Measurements from ENCODE around the gene KNSTRN. TPM values are rescaled to one million over a fixed set of nuclear protein-coding genes. Genes with fewer than 3 reads are reported as not detected.

The KNSTRN gene
- total RNA-seq, 1 donor from 2014 or later, result 30.0 TPM

GRCh38 chr15:40409366-40409765 is 26.8 kb downstream of the KNSTRN start:
- no peaks in the 10 kb centered on the region for H3K27me3 ChIP-seq (ENCODE audit: control insufficient read depth, insufficient read depth, low read length)
- peaks cover 3% of the 10 kb centered on the region for H3K36me3 ChIP-seq (ENCODE audit: control insufficient read depth, insufficient read depth, low read length)
- no peak overlapping the region for H3K4me3 ChIP-seq (ENCODE audit: low read depth, low read length)
- DNase-seq (ENCODE audit: low read depth), result no peak
- no peak for TF ChIP-seq CTCF (IDR thresholded peaks at IDR 0.05; ENCODE audit: insufficient read depth, low read length, poor library complexity, severe bottlenecking)

GRCh38 chr15:40410476-40410875 is 28.0 kb downstream of the KNSTRN start:
- Histone ChIP-seq H3K4me3 (ENCODE audit: low read depth, low read length) (no peak overlapping the region), H3K27me3 (ENCODE audit: control insufficient read depth, insufficient read depth, low read length) (no peaks in the 10 kb centered on the region), H3K36me3 (ENCODE audit: control insufficient read depth, insufficient read depth, low read length) (peaks cover 3% of the 10 kb centered on the region)
- no peak for DNase-seq (ENCODE audit: low read depth)
- TF ChIP-seq CTCF (IDR thresholded peaks at IDR 0.05; ENCODE audit: insufficient read depth, low read length, poor library complexity, severe bottlenecking), result no peak

- no peaks in the 10 kb centered on the region for H3K27me3 ChIP-seq (ENCODE audit: control insufficient read depth, insufficient read depth, low read length)
- H3K36me3 ChIP-seq (ENCODE audit: control insufficient read depth, insufficient read depth, low read length), result peaks cover 3% of the 10 kb centered on the region
- DNase-seq (ENCODE audit: low read depth), result no peak
- no peak for TF ChIP-seq CTCF (IDR thresholded peaks at IDR 0.05; ENCODE audit: insufficient read depth, low read length, poor library complexity, severe bottlenecking)
- H3K4me3 ChIP-seq (ENCODE audit: low read depth, low read length), result no peak overlapping the region
These were observed 29.7 kb downstream of the KNSTRN start for GRCh38 chr15:40412095-40412759.

- DNase-seq (ENCODE audit: low read depth), result no peak
- H3K27me3 ChIP-seq (ENCODE audit: control insufficient read depth, insufficient read depth, low read length), result no peaks in the 10 kb centered on the region
- TF ChIP-seq CTCF (IDR thresholded peaks at IDR 0.05; ENCODE audit: insufficient read depth, low read length, poor library complexity, severe bottlenecking), result no peak
- peaks cover 3% of the 10 kb centered on the region for H3K36me3 ChIP-seq (ENCODE audit: control insufficient read depth, insufficient read depth, low read length)
- H3K4me3 ChIP-seq (ENCODE audit: low read depth, low read length), result no peak overlapping the region
These were observed 30.5 kb downstream of the KNSTRN start for GRCh38 chr15:40413036-40413435.

- H3K4me3 ChIP-seq (ENCODE audit: low read depth, low read length), result no peak overlapping the region
- DNase-seq (ENCODE audit: low read depth), result no peak
- no peak for TF ChIP-seq CTCF (IDR thresholded peaks at IDR 0.05; ENCODE audit: insufficient read depth, low read length, poor library complexity, severe bottlenecking)
- H3K27me3 ChIP-seq (ENCODE audit: control insufficient read depth, insufficient read depth, low read length), result no peaks in the 10 kb centered on the region
- H3K36me3 ChIP-seq (ENCODE audit: control insufficient read depth, insufficient read depth, low read length), result peaks cover 3% of the 10 kb centered on the region
These were observed 32.3 kb downstream of the KNSTRN start for GRCh38 chr15:40414816-40415215.

- Histone ChIP-seq H3K4me3 (ENCODE audit: low read depth, low read length) (no peak overlapping the region), H3K36me3 (ENCODE audit: control insufficient read depth, insufficient read depth, low read length) (peaks cover 3% of the 10 kb centered on the region), H3K27me3 (ENCODE audit: control insufficient read depth, insufficient read depth, low read length) (no peaks in the 10 kb centered on the region)
- TF ChIP-seq CTCF (IDR thresholded peaks at IDR 0.05; ENCODE audit: insufficient read depth, low read length, poor library complexity, severe bottlenecking), result no peak
- no peak for DNase-seq (ENCODE audit: low read depth)
These were observed 32.7 kb downstream of the KNSTRN start for GRCh38 chr15:40415226-40415625.

All from kidney epithelial cell (primary cell).